GM19372 (cell line): ENCODE results near the gene PSMG2.

Experiments
- ATAC-seq: cut with Tn5 transposase; IDR thresholded peaks from one replicate; pipeline ENCODE4 v1.9.1; 2021; ENCODE audit warnings: mild to moderate bottlenecking, low read depth, moderate library complexity; ENCODE audit not compliant: unreplicated experiment

The PSMG2 gene

GRCh38 chr18:12702221-12703095 lies at the start of gene PSMG2, which contains the start of gene CEP76:
Gene PSMG2 (plus strand): TSS chr18:12703042. CDS start chr18:12703108, 66 bp downstream.
Gene CEP76 (minus strand): TSS chr18:12702723. CDS start chr18:12702548, 175 bp downstream.
- peak; percentile 71 for ATAC-seq

- no peak for ATAC-seq
These were observed 47.9 kb upstream of the PSMG2 start for GRCh38 chr18:12654971-12655370.

GRCh38 chr18:12656605-12656937 lies 46.3 kb upstream of the PSMG2 start:
- ATAC-seq, result no peak

GRCh38 chr18:12656938-12657683 lies 45.7 kb upstream of the PSMG2 start:
- ATAC-seq, result peak; percentile 36

- peak; percentile 62 for ATAC-seq
These were observed 45.0 kb upstream of the PSMG2 start, which contains the start of gene SPIRE1 for GRCh38 chr18:12657684-12658425. Gene SPIRE1 (minus strand): TSS chr18:12658107. CDS start chr18:12657866, 241 bp downstream.

GRCh38 chr18:12658426-12659138 lies 44.3 kb upstream of the PSMG2 start:
- ATAC-seq, result no peak

- ATAC-seq, result no peak
These were observed 42.8 kb upstream of the PSMG2 start for GRCh38 chr18:12659904-12660605.

GRCh38 chr18:12668041-12668440 lies 34.8 kb upstream of the PSMG2 start:
- no peak for ATAC-seq

GRCh38 chr18:12679183-12679786 lies 23.6 kb upstream of the PSMG2 start:
- no peak for ATAC-seq

- no peak for ATAC-seq
These were observed 16.7 kb upstream of the PSMG2 start for GRCh38 chr18:12686100-12686499.

- no peak for ATAC-seq
These were observed 13.5 kb upstream of the PSMG2 start for GRCh38 chr18:12689256-12689850.

GRCh38 chr18:12692206-12692605 lies 10.6 kb upstream of the PSMG2 start:
- ATAC-seq, result no peak

- ATAC-seq, result no peak
These were observed 8.8 kb upstream of the PSMG2 start for GRCh38 chr18:12694032-12694431.

- ATAC-seq, result no peak
These were observed 3.1 kb upstream of the PSMG2 start for GRCh38 chr18:12699747-12700146.

- ATAC-seq, result no peak
These were observed 1.7 kb upstream of the PSMG2 start for GRCh38 chr18:12701161-12701560.

GRCh38 chr18:12703096-12703567 lies 290 bp downstream of the PSMG2 start:
- no peak for ATAC-seq

- no peak for ATAC-seq
These were observed 822 bp downstream of the PSMG2 start for GRCh38 chr18:12703664-12704063.

GRCh38 chr18:12711446-12711845 lies 8.6 kb downstream of the PSMG2 start:
- ATAC-seq, result no peak
